GM19328 (cell line): ENCODE results near the gene GTF2F2.

ENCODE experiments used
- ATAC-seq: cut with Tn5 transposase; IDR thresholded peaks from one replicate; pipeline ENCODE4 v1.9.1; 2021; ENCODE audit warnings: mild to moderate bottlenecking, moderate library complexity; ENCODE audit not compliant: unreplicated experiment

The GTF2F2 gene

GRCh38 chr13:45209229-45209628 lies 88.9 kb downstream of the GTF2F2 start:
- ATAC-seq = no peak

GRCh38 chr13:45215392-45216077 lies 95.2 kb downstream of the GTF2F2 start:
- ATAC-seq = no peak

GRCh38 chr13:45216193-45216592 lies 95.9 kb downstream of the GTF2F2 start:
- ATAC-seq = no peak

DNA sequence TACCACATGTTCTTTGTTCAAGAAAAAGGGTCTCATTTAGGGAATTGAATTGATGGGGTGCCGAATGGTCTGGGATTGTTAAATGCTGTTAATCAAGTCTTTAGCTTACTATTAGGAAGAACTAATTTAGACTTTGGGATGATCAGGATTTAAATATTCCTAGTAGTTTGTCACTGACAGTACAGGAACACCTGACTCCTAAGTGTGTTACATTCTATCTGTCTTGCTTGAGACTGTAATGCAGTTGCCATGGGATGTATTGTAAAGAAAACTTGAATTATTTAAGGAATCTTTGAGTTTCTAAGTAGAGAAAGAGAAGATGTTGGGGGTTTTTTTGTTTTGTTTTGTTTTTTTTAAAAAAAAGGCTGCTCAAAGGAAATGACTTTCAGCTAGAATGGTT lies 98.4 kb downstream of the GTF2F2 start:
- no peak for ATAC-seq

GRCh38 chr13:45219123-45219891 lies 99.0 kb downstream of the GTF2F2 start:
- ATAC-seq = no peak

- ATAC-seq = no peak
Observed at GRCh38 chr13:45219938-45220375, 99.6 kb downstream of the GTF2F2 start.

DNA sequence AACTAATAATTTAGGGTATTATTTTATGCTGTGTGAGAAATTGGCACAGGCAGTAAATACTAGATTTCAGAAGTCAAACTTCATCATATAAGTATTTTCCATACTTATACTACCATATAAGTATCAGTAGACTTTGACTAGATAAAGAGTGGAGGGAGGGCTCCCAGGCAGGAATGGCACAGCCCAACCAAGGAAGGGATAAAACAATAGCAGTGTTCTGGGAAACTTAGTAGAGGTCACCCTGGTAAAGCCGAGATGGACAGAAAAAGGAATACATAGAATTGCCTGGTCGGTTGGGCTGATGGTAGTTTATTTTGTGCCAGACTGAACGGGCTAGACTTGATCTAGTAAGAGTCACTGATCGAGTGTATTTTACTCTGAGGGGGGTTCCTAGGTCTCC lies 100.1 kb downstream of the GTF2F2 start:
- no peak for ATAC-seq

DNA sequence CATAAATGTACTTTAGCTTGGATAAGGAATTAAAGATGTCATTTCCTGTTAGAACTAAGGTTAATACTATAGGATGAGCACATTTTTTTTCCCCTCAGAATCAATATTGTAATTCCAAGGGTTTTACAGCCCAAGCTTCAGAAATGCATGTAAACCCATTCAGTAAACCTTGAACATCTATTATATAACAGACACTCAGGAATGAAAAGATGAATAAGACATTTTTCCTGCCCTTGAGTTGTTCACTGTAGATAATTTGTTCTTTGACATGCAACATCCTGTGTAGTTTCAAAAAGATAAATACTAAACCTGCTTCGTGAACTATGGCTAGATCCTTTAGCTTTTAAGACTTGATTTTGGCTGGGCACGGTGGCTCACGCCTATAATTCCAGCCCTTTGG lies 102.2 kb downstream of the GTF2F2 start:
- no peak for ATAC-seq

- no peak for ATAC-seq
Observed at GRCh38 chr13:45222919-45223318, 102.6 kb downstream of the GTF2F2 start.

GRCh38 chr13:45224176-45224575 lies 103.9 kb downstream of the GTF2F2 start:
- ATAC-seq = no peak

GRCh38 chr13:45225370-45225769 lies 105.1 kb downstream of the GTF2F2 start:
- ATAC-seq = no peak

DNA sequence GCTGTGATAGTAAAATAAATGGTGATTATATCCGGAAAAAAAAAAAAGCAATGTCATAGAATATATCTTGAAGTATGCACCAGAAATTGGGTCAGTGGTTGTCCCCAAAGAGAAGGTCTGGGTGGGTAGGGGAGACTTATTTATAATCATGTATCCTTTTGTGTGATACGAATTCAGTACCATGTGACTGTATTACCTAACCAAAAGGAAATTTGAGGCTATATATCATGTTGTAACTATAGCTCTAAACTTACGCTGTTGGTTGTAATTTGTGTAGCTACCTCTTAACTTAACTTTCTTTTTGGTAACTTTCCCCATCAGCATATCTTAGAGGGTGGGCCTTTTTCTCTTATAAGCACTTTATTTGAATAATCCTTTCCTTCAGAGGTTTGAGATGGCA lies 105.7 kb downstream of the GTF2F2 start:
- no peak for ATAC-seq

GRCh38 chr13:45228002-45228401 lies 107.7 kb downstream of the GTF2F2 start:
- ATAC-seq = no peak

DNA sequence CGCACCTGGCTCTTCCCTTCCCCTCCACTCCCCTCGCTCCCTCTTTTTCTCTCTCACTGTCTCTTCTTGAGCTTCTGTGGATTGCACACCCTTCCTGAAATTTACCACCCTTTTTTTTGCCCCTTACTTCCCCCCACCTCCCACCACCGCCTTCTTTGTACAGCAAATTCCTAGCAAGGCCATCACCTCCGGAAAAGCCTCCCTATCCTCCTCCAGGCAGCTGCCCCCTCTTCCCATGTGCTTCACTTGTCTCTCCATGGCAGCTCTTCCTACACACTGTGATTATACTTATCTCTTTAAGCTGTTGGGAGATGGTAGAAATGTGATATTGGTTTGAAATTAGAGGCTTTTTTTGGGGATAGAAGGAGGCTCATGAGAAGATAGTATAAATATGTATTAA lies 108.9 kb downstream of the GTF2F2 start:
- no peak for ATAC-seq

- ATAC-seq = no peak
Observed at GRCh38 chr13:45231305-45231704, 111.0 kb downstream of the GTF2F2 start.

DNA sequence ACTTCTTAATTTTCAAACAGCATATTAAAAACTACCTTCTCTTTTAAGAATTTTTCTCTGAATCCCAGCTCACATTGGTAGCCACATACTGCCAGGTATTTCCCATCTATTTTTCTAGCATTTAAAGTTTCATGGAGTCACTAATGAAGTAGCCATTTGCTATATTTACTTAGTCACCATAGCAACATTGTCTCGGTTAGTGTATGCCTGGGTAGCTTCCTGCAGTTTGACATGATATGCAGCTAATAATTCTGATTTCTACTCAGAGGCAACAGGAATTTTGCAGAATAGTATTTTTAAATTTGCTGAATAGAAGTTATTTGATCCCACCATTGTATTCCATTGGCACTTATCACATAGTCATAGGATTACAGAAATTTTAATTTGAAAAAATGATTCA lies 111.4 kb downstream of the GTF2F2 start:
- ATAC-seq = no peak

GRCh38 chr13:45232591-45232990 lies 112.3 kb downstream of the GTF2F2 start:
- no peak for ATAC-seq

DNA sequence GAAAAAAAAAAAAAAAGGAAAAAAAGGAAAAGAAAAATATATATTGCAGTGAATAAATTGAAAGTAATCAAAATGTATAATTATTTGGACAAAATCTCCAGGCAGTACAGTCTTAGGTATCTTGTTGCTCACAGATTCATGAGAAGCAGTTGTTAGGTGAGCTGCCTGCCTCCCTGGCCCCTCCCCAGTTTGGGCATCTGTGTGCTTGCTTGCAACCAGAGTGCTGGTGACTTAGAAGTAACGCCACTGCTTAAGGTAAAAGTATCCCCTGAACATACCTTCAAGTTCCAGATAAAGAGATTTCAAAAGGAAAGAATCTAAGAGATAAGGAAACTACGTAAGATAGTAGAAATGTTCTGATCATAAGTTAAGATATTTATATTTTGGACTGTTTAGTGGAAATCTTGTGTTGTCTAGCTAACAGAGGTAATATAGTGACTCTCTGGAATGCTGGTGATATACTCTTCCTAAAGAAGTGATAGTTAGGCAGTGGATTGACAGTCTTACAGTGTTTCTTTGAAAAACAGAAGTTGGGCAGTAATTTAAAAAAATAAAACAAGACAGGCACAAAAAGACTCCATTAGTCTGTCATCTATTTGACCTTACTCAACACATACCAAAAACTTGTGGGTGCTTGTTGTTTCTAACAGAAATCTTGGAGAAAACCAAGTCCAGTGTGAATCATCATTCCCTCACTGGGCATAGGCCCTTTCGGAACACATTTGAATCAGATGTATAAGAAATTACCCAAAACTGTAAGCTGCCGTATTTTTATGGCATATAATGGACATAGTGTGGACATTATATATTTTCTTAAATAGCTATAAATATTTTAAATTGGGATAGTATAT lies 118.9 kb downstream of the GTF2F2 start:
- ATAC-seq = no peak

DNA sequence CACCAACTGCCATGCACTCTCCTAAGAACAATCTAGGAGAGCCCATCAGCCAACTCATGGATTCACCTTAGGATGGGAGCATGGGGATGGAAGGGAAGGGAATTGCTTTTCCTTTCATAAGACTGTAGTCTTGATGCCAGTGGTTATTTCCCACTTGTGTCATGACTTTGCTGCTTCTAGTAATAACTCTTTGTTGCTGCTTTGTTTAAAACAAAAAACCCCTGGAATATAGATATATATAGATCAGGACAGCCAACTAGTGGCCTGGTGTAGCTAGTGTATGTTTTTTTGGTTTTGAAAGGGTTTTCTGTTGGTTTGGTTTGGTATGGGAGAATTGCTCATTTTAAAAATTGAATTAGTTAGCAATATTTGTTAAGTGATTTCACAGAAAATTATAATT lies 119.8 kb downstream of the GTF2F2 start:
- no peak for ATAC-seq

- no peak for ATAC-seq
Observed at GRCh38 chr13:45242070-45242469, 121.8 kb downstream of the GTF2F2 start.

- ATAC-seq = no peak
Observed at GRCh38 chr13:45242524-45242923, 122.2 kb downstream of the GTF2F2 start.

- ATAC-seq = no peak
Observed at GRCh38 chr13:45243077-45243476, 122.8 kb downstream of the GTF2F2 start.
